ENCODE results near the gene ARHGAP20. TPM values are rescaled to one million over a fixed set of nuclear protein-coding genes. Genes with fewer than 3 reads are reported as not detected.

The ARHGAP20 gene
- total and polyA plus RNA-seq, 9 of the 15 experiments (the other 6 are each of a cell fraction or from before 2014, with no cell fraction given) = 0.07 TPM; not detected in 8

DNA sequence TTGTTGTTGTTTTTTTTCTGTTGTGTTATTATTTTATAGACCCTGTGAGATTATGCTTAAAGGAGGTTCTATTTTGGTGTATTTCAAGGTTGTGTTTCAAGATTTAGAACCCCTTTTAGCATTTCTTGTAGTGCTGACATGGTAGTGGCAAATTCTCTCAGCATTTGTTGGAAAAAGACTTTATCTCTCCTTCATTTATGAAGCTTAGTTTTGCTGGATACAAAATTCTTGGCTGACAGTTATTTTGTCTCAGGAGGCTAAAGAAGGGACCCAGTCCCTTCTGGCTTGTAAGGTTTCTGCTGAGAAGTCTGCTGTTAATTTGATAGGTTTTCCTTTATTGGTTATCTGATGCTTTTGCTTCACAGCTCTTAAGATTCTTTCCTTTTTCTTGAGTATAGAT, 40.7 kb upstream of the ARHGAP20 start (continued):
- no peak for TF ChIP-seq BDP1 (IDR thresholded peaks at IDR 0.05; ENCODE audit: insufficient read depth, insufficient read length)
- TF ChIP-seq, protein P1, sequence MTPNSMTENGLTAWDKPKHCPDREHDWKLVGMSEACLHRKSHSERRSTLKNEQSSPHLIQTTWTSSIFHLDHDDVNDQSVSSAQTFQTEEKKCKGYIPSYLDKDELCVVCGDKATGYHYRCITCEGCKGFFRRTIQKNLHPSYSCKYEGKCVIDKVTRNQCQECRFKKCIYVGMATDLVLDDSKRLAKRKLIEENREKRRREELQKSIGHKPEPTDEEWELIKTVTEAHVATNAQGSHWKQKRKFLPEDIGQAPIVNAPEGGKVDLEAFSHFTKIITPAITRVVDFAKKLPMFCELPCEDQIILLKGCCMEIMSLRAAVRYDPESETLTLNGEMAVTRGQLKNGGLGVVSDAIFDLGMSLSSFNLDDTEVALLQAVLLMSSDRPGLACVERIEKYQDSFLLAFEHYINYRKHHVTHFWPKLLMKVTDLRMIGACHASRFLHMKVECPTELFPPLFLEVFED (CRISPR knock-in tag; conservative IDR thresholded peaks at IDR 0.05) = no peak

DNA sequence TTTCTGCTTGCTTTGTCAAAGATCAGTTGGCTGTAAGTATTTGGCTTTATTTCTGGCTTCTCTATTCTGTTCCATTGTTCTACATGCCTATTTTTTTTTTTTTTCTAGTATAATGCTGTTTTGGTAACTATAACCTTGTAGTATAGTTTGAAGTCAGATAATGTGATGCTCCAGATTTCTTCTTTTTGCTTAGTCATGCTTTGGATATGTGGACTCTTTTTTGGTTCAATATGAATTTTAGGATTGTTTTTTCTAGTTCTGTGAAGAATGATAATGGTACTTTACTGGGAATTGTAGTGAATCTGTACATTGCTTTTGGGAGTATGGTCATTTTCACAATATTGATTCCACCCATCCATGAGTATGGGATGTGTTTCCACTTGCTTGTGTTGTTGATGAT, 37.9 kb upstream of the ARHGAP20 start:
- no peaks in the 10 kb centered on the region for H4K20me1 ChIP-seq (replicated peaks; ENCODE audit: control insufficient read depth, insufficient read depth, low read length)
- ATAC-seq (no peak), FAIRE-seq (no peak), DNase-seq (ENCODE audit: extremely low read depth in 1 of 4, low spot score in 3 of 4) (no peak)
- ChIA-PET POLR2A (no interaction called here), CTCF (ENCODE audit: low intra/inter-chr PET ratio) (no interaction called here)
- intact Hi-C loops (cut with micrococcal nuclease) = no loop called here
- no peak overlapping the region for H3K4me2 ChIP-seq (ENCODE audit: insufficient read depth, low read length)
- no peaks in the 10 kb centered on the region for H3K79me2 ChIP-seq (ENCODE audit: control insufficient read depth, insufficient read depth, low read length)
- H3K9me3 ChIP-seq (replicated peaks; ENCODE audit: control insufficient read depth, insufficient read depth, low read depth, low read length) = no peaks in the 10 kb centered on the region
- no peak overlapping the region for H3K9ac ChIP-seq (ENCODE audit: insufficient read depth in 1 of 2, low read depth in 2 of 2, low read length in 2 of 2)
- no peaks in the 10 kb centered on the region for H3K4me1 ChIP-seq (replicated peaks in 1 of 2; ENCODE audit: control insufficient read depth in 2 of 2, insufficient read depth in 2 of 2, low read length in 2 of 2)
- no peak overlapping the region for H3K4me3 ChIP-seq
- H3K9me1 ChIP-seq (ENCODE audit: control insufficient read depth, insufficient read depth, low read length) = no peaks in the 10 kb centered on the region
- in situ Hi-C loops (cut with MboI) = no loop called here
- BruUV-seq (replicated peaks) = no TSS peak
- TF ChIP-seq, protein P2, sequence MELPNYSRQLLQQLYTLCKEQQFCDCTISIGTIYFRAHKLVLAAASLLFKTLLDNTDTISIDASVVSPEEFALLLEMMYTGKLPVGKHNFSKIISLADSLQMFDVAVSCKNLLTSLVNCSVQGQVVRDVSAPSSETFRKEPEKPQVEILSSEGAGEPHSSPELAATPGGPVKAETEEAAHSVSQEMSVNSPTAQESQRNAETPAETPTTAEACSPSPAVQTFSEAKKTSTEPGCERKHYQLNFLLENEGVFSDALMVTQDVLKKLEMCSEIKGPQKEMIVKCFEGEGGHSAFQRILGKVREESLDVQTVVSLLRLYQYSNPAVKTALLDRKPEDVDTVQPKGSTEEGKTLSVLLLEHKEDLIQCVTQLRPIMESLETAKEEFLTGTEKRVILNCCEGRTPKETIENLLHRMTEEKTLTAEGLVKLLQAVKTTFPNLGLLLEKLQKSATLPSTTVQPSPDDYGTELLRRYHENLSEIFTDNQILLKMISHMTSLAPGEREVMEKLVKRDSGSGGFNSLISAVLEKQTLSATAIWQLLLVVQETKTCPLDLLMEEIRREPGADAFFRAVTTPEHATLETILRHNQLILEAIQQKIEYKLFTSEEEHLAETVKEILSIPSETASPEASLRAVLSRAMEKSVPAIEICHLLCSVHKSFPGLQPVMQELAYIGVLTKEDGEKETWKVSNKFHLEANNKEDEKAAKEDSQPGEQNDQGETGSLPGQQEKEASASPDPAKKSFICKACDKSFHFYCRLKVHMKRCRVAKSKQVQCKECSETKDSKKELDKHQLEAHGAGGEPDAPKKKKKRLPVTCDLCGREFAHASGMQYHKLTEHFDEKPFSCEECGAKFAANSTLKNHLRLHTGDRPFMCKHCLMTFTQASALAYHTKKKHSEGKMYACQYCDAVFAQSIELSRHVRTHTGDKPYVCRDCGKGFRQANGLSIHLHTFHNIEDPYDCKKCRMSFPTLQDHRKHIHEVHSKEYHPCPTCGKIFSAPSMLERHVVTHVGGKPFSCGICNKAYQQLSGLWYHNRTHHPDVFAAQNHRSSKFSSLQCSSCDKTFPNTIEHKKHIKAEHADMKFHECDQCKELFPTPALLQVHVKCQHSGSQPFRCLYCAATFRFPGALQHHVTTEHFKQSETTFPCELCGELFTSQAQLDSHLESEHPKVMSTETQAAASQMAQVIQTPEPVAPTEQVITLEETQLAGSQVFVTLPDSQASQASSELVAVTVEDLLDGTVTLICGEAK (IDR thresholded peaks at IDR 0.05) = no peak
- TF ChIP-seq, protein P2 (CRISPR knock-in tag; IDR thresholded peaks at IDR 0.05) = no peak
- TF ChIP-seq ZNF316 (IDR thresholded peaks at IDR 0.05) = 0 out of 2 replicates have a peak, but pooled peaks have one; percentile 14
- TF ChIP-seq U2AF1 (optimal IDR thresholded peaks at IDR 0.05; ENCODE audit: low read depth, low read length) = no peak
- no peak for TF ChIP-seq MBD2 (IDR thresholded peaks at IDR 0.05; ENCODE audit: borderline replicate concordance, low read depth)
- TF ChIP-seq MAFG (tag; conservative IDR thresholded peaks at IDR 0.05) = peak; percentile 26; the same call in 1 of the 2 replicates
- no peak for TF ChIP-seq EP400 (IDR thresholded peaks at IDR 0.05)
- no peak for TF ChIP-seq BHLHE40 (IDR thresholded peaks at IDR 0.05; ENCODE audit: low read length)
- TF ChIP-seq FOXK2 (conservative IDR thresholded peaks at IDR 0.05 in 1 of 2, IDR thresholded peaks at IDR 0.05 in 1 of 2; ENCODE audit: low read depth in 2 of 2) = no peak
- TF ChIP-seq HSF4 (CRISPR knock-in tag; IDR thresholded peaks at IDR 0.05; ENCODE audit: borderline replicate concordance) = no peak
- H3K27me3 ChIP-seq (ENCODE audit: control insufficient read depth in 2 of 2, insufficient read depth in 2 of 2, low read length in 2 of 2) = no peaks in the 10 kb centered on the region
- no peaks in the 10 kb centered on the region for H3K36me3 ChIP-seq (ENCODE audit: control insufficient read depth, insufficient read depth, low read length)
- H3K27ac ChIP-seq (ENCODE audit: extremely low read depth, low read depth, low read length) = no peak overlapping the region
- no peak overlapping the region for H2AFZ ChIP-seq (ENCODE audit: low read depth, low read length)
